ENCODE results near the gene DYRK2. TPM values are rescaled to one million over a fixed set of nuclear protein-coding genes. Genes with fewer than 3 reads are reported as not detected.

Gene DYRK2
- 10 to 100 TPM; 14.1 to 25.7 (median 15.9) TPM for total RNA-seq

DNA sequence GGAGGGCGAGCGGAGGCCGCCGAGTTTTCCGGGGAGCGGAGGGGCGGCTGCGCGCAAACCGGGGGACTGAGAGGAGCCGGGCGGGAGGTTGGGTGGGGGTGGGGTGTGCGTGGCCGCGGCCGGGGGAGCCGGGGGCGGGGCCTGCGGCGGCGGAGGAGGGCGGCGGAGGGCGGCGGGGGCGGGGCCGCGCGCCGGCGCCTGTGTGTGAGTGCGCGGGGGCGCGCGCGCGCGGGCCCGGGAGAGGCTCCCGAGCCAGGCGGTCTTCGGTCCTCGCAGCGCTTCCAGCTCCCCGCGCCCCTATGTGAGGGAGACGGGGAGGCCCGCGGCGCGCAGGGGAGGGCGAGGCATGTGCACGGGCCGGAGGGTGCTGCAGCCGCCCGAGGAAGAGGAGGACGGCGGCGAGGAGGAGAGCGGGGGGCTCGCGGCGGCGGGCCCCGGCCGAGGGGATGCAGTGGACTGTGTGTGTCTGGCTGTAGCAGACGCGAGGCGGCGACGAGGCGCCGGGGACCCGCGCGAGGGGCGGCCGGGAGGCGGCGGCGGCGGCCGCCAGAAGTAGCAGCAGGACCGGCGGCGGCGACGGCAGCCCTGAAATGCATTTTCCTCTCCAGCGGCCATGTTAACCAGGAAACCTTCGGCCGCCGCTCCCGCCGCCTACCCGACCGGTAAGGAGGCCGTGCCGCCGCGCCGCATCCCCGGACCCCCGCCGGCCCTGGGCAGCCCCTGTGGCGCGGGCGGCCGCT lies at the start of gene DYRK2:
DYRK2 (plus strand) TSS at position 225 of the 740 bp plus-strand sequence; CDS start at position 614, 389 bp downstream.
- peak within 1 kb of the TSS; percentile 94 to 98 (median 98) for H3K4me3 ChIP-seq
- H3K27ac ChIP-seq = peak within 1 kb of the TSS; percentile 98 to 100 (median 99)
- peak; percentile 51 for ATAC-seq
- DNase-seq = peak; percentile 56 to 78
- intact Hi-C loops (cut with DNase I; ENCODE audit: low total_unique reads) (loop anchor here (2.0 to 10.0 kb wide), 4 partner anchors 179 to 384 kb away; partner anchors contain the start of gene CAND1), in situ Hi-C loops (cut with MboI; ENCODE audit: low sequenced_read_pairs in 4 of 4) (loop anchor here in 1 of 4 donors (10.0 kb wide), 1 partner anchor 124 kb away; no protein-coding TSS in a partner anchor)
- H3K27me3 ChIP-seq = no peaks in the 10 kb centered on the region
- H3K9me3 ChIP-seq = no peaks in the 10 kb centered on the region
- no peaks in the 10 kb centered on the region for H3K36me3 ChIP-seq
- TF ChIP-seq, protein P1, sequence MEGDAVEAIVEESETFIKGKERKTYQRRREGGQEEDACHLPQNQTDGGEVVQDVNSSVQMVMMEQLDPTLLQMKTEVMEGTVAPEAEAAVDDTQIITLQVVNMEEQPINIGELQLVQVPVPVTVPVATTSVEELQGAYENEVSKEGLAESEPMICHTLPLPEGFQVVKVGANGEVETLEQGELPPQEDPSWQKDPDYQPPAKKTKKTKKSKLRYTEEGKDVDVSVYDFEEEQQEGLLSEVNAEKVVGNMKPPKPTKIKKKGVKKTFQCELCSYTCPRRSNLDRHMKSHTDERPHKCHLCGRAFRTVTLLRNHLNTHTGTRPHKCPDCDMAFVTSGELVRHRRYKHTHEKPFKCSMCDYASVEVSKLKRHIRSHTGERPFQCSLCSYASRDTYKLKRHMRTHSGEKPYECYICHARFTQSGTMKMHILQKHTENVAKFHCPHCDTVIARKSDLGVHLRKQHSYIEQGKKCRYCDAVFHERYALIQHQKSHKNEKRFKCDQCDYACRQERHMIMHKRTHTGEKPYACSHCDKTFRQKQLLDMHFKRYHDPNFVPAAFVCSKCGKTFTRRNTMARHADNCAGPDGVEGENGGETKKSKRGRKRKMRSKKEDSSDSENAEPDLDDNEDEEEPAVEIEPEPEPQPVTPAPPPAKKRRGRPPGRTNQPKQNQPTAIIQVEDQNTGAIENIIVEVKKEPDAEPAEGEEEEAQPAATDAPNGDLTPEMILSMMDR (IDR thresholded peaks at IDR 0.05 in 4 of 5, conservative IDR thresholded peaks at IDR 0.05 in 1 of 5) = peak in 3 of 5 experiments; percentile 14 to 18 (median 14)
- TF ChIP-seq POLR2A (IDR thresholded peaks at IDR 0.05) = peak; percentile 84 to 89
- peaks cover 36 to 42% of the 10 kb centered on the region in 2 donors for H3K4me1 ChIP-seq

DNA sequence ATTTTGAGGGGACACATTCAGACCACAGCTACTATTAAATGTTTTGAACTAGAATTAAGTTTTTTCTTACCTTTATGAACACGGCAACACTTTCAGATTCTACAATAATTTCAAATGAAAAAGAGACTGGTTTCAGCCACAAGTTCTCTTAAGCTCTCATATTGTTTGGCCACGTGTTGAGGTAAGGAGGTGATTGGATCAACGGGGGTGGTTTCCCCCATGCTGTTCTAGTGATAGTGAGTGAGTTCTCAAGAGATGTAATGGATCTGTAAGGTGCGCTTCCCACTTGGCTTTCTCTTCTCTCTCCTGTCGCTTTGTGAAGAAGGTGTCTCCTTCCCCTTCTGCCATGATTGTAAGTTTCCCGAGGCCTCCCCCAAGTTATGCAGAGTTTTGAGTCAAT lies 48.9 kb upstream of the DYRK2 start:
- H3K9me3 ChIP-seq = no peaks in the 10 kb centered on the region
- in situ Hi-C loops (cut with MboI; ENCODE audit: low sequenced_read_pairs in 4 of 4) = no loop called here
- no peak for TF ChIP-seq POLR2A (IDR thresholded peaks at IDR 0.05)
- TF ChIP-seq, protein P1 (IDR thresholded peaks at IDR 0.05 in 4 of 5, conservative IDR thresholded peaks at IDR 0.05 in 1 of 5) = no peak
- H3K4me3 ChIP-seq = no peak overlapping the region
- no peaks in the 10 kb centered on the region for H3K36me3 ChIP-seq
- H3K27me3 ChIP-seq = no peaks in the 10 kb centered on the region
- no peak overlapping the region for H3K27ac ChIP-seq
- DNase-seq = no peak
- no peak for ATAC-seq
- intact Hi-C loops (cut with DNase I; ENCODE audit: low total_unique reads) = no loop called here
- H3K4me1 ChIP-seq = no peaks in the 10 kb centered on the region

DNA sequence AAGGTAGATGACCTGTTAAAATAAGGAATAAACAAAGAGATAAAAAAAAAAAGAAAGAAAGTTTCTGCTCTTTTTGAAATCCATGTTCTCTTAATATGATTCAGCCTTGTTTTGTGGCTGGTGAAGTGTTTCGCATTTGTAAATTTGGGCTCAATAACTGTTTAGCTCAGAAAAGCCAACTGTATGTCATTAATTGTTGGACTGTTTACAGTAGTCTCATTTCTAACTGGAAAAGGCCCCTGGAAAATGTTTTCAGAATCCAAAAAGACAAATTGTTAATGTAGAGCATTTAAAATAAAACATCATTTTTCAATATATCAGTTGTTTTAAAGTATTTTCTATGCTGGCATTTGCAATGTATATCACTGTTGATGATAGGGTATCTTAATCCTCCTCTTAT lies 47.4 kb upstream of the DYRK2 start:
- Histone ChIP-seq H3K27ac (no peak overlapping the region), H3K9me3 (no peaks in the 10 kb centered on the region), H3K4me1 (no peaks in the 10 kb centered on the region), H3K4me3 (no peak overlapping the region), H3K36me3 (no peaks in the 10 kb centered on the region), H3K27me3 (no peaks in the 10 kb centered on the region)
- DNase-seq = no peak
- TF ChIP-seq, protein P1 (IDR thresholded peaks at IDR 0.05 in 4 of 5, conservative IDR thresholded peaks at IDR 0.05 in 1 of 5) = no peak
- TF ChIP-seq POLR2A (IDR thresholded peaks at IDR 0.05) = no peak
- ATAC-seq = no peak
- intact Hi-C loops (cut with DNase I; ENCODE audit: low total_unique reads) (no loop called here), in situ Hi-C loops (cut with MboI; ENCODE audit: low sequenced_read_pairs in 4 of 4) (no loop called here)

DNA sequence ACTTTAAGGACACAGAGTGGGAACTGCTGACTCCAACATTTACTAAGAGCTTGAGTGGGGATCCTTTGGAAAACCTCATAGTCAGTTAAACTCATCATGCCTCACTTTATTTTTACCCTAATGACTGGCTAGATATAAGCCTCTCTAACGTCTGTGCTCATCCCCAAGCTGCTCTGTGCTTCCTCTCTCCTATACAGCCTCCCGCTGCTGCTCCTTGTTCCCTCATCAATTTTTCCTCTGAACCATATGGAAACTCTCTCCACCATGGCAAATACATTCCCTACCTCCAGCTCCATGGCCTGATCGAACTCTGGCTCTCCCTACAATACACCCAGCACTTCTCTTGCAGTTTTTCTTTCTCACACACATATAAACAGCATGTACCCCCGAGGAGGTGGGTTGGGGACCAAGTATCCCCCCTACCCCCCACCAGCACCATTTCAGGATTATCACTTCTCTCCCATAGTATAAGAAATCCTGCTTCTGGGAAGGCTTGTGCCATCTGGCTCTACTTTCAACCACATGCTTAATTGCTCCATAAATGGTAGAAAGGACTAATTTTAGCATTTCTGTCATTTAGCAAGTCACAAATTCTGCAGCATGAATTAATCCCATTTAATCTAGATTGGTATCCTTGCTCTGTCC lies 39.2 kb upstream of the DYRK2 start:
- Histone ChIP-seq H3K4me3 (no peak overlapping the region), H3K9me3 (no peaks in the 10 kb centered on the region), H3K4me1 (no peaks in the 10 kb centered on the region), H3K27ac (no peak overlapping the region), H3K36me3 (no peaks in the 10 kb centered on the region), H3K27me3 (no peaks in the 10 kb centered on the region)
- intact Hi-C loops (cut with DNase I; ENCODE audit: low total_unique reads) = no loop called here
- ATAC-seq = no peak
- TF ChIP-seq, protein P1 (IDR thresholded peaks at IDR 0.05 in 4 of 5, conservative IDR thresholded peaks at IDR 0.05 in 1 of 5) = no peak
- no peak for TF ChIP-seq POLR2A (IDR thresholded peaks at IDR 0.05)
- in situ Hi-C loops (cut with MboI; ENCODE audit: low sequenced_read_pairs in 4 of 4) = no loop called here
- DNase-seq = no peak

Data from gastrocnemius medialis (tissue), 4 donors.